NCI-H526 (cell line): ENCODE measurements around the gene ALK.

ENCODE experiments used
- DNase-seq, 2 experiments: peaks; one replicate each; lab custom pipeline; 2025; lab: John Stamatoyannopoulos, UW

Gene ALK

GRCh38 chr2:29224693-29225551 is 696.5 kb downstream of the ALK start:
- no peak for DNase-seq

- no peak for DNase-seq
Measured at GRCh38 chr2:29223851-29224692, 697.3 kb downstream of the ALK start.

GRCh38 chr2:29223257-29223656 is 698.1 kb downstream of the ALK start:
- DNase-seq: no peak

- DNase-seq: no peak
Measured at GRCh38 chr2:29222381-29223179, 698.8 kb downstream of the ALK start.

- no peak for DNase-seq
Measured at GRCh38 chr2:29220506-29221270, 700.7 kb downstream of the ALK start.

GRCh38 chr2:29219374-29219773 is 702.0 kb downstream of the ALK start:
- DNase-seq: no peak

DNA sequence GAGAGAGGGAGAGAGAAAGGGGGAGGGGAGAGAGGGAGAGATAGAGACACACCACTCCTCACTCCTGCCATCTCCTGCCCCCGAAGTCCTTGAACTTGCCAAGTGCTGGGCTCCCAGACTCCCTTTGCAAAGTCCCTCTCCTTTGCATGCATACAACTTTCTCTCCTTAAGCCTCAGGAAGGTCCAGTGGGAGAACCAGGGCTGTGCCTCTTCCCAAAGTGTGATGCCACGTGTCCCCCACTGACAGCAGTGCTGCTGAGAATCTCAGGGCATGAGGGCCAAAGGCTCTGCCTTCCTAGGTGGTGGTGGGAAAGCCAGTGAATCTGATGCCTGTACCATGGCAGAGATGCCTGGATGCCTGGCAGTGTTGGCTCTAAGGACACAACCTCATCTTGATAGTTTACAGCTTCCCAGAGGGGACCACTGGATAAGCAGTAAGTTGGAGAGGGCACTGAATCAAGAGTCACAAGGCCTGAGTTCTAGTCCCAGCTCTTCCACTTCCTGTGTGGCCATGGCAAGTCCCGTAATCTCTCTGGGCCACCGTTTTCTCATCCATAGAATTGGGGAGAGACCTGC is 702.7 kb downstream of the ALK start:
- no peak for DNase-seq

DNA sequence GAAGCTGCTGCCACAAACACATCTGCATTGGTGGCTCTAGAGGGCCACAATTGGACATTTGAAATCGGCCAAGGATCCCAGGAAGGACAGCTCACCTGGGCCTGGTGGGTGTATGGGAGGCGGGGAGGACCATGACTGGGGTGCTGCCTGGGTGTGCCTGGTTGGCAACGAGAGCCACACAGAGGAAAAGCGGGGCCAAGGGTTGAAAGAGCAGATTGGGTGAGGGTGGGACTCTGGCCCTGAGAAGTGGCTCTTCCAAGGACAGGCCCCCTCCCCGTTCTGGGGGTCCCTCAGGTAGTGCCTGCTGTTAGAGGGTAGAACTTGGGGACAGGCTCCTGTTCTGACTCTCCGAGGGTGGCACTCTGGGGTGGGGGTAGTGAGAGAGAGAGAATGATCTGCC is 703.3 kb downstream of the ALK start:
- DNase-seq: no peak

GRCh38 chr2:29216609-29216909 is 704.8 kb downstream of the ALK start:
- DNase-seq: no peak

GRCh38 chr2:29215739-29216608 is 705.4 kb downstream of the ALK start:
- DNase-seq: no peak

DNA sequence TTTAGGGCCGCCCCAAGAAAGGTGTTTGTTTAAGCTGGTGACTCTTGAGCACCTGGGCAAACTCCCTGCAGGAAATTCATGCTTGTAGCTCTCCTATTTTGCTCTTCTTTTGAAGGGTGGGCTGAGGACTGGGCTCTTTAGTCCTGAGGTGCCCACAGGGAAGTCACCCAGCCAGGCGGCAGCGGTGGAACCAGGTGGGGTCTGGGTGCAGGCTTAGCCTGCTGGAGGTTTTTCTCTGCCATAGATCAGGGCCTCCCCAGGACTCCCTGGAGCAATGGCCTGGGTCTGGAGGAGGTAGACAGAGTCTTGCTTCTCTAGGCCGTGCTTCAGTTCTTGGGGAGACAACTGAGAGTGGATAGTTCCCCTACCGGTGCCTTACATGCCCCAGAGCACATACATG is 706.3 kb downstream of the ALK start:
- no peak for DNase-seq

DNA sequence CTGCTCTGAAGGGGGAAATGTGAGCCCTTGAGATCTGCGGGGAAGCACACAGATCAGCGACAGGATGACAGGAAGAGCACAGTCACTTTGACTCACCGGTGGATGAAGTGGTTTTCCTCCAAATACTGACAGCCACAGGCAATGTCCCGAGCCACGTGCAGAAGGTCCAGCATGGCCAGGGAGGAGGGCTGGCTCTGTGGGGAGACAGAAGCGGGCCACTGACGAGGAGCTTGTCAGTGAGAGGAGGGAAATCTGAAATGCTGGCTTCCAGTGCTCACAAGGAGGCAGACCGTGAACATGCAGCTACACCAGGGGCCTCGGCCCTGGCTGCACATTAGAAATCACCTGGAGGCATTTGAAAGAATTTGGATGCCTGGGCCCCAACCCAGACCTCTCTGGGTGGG is 707.5 kb downstream of the ALK start:
- no peak for DNase-seq

GRCh38 chr2:29212009-29212408 is 709.4 kb downstream of the ALK start:
- DNase-seq: peak in 1 of 2 experiments; percentile 36

- DNase-seq: no peak
Measured at GRCh38 chr2:29209551-29209950, 711.8 kb downstream of the ALK start.

DNA sequence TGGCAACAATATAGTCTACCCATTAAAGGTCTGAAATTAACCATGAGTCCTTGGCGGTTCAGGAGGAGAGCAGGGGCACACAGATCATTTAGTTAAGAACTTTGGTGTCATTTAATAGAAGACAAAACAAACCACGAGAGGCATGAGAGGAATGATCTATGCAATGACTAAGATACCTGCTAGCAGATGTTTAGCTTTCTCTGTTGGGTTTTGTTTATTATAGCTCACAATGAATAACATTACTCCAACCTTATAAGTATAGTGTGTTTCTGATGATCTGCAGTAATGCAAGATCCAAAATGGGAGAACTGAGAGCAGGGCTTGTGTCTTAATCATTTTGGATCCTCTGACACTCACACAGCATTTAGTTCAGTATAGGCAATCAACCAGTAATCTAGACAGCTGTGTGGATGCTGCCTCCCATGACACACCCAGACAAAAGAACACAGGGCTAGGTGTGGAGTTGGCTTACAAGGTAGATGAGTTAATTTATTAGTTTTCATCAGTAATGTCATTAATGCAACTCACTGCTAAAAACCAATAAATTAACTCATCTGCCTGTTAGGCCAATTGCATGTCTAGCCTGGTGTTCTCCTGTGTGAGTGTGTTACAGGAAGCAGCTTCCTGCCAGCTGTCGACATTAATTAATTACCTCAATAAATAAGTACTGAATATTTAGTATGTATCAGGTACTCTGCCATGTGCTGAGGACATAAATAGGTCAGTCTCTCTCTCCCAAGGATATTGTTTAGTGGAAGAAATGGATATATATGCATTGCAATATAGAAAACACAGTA is 713.8 kb downstream of the ALK start:
- no peak for DNase-seq

DNA sequence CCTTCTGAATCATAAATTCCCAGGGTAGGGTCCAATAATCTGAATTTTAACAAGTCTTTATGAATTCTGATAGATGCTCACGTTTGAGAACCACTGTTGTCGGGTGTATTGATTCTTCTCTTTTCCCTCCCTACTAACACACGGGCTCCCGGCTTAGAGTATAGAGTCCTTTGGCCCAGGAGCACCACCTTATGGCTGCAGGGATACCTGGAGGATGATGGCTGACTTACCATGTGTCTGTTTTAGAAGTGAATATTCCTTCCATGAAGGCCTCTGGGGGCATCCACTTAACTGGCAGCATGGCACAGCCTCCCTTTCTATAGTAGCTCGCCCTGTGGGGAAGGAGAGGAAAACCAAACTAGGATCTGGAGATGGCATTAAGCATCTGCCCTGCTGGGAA is 714.4 kb downstream of the ALK start:
- DNase-seq: no peak

- DNase-seq: no peak
Measured at GRCh38 chr2:29202819-29203495, 718.4 kb downstream of the ALK start.

DNA sequence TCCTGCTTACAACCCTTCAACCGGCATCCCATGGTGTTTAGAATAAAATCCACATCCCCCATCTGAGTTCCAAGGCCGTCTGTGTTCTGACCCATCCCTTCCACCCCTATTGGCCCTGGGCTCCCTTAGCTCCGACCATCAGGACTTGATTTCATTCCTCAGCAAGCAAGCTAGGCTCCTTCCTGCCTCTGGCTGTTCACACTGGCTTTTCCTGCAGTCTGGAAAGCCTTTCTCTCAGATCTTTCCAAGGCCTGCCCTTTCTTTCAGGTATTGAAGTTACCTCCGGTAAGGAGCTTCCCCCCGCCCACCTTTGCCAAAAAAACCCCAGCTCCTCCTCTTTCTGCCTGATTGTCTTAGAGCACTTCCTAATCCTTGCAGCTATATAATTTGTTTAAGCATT is 719.4 kb downstream of the ALK start:
- DNase-seq: no peak
